Measurements from ENCODE around the gene FBH1.
"Not testable (repeated sequence)": the region's sequence is repeated elsewhere in the genome, so short reads cannot be mapped to it uniquely, and the experiment has no call there.

Gene FBH1

DNA sequence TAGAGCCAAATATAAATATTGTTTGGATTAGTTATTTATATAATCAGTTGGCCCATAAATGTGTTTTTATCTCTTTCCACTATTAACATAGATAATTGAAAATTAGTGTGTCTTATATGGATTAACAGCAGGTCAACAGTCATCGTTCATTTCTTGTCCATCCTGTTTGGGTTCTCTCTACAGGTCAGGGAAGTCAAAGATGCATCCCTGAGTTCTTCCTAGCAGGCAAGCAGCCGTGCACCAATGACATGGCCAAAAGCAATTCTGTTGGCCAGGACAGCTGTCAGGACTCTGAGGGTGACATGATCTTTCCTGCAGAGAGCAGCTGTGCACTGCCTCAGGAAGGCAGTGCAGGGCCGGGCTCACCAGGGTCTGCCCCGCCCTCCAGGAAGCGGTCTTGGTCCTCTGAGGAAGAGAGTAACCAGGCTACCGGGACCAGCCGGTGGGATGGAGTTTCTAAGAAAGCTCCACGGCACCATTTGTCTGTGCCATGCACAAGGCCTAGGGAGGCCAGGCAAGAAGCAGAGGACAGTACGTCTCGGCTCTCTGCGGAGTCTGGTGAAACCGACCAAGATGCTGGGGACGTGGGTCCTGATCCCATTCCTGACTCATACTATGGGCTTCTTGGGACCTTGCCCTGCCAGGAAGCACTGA lies 15.9 kb downstream of the FBH1 start:
- H3K4me3 ChIP-seq (ENCODE audit: low read length): no peak overlapping the region
- TF ChIP-seq, protein P1, sequence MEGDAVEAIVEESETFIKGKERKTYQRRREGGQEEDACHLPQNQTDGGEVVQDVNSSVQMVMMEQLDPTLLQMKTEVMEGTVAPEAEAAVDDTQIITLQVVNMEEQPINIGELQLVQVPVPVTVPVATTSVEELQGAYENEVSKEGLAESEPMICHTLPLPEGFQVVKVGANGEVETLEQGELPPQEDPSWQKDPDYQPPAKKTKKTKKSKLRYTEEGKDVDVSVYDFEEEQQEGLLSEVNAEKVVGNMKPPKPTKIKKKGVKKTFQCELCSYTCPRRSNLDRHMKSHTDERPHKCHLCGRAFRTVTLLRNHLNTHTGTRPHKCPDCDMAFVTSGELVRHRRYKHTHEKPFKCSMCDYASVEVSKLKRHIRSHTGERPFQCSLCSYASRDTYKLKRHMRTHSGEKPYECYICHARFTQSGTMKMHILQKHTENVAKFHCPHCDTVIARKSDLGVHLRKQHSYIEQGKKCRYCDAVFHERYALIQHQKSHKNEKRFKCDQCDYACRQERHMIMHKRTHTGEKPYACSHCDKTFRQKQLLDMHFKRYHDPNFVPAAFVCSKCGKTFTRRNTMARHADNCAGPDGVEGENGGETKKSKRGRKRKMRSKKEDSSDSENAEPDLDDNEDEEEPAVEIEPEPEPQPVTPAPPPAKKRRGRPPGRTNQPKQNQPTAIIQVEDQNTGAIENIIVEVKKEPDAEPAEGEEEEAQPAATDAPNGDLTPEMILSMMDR (IDR thresholded peaks at IDR 0.05; ENCODE audit: insufficient read depth, low read depth, low read length, missing control alignments): no peak
- no peak for DNase-seq (ENCODE audit: low read depth)

DNA sequence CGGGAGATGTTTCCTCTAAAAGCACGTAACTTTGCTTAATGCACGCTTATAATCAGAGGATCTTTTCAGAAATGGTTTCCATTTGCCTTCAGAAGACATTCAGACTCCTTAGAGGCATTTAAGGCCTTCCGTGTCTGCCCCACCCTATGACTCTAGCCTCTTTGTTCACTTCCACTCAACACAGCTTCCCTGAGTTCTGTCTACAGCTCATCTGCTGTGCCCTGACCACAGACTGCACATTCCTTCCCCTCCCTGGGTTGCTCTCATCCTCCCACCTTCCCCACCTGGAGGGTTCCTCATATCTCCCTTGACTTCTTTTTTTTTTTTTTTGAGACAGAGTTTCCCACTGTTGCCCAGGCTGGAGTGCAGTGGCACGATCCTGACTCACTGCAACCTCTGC lies 16.6 kb downstream of the FBH1 start:
- H3K4me3 ChIP-seq (ENCODE audit: low read length): no peak overlapping the region
- peak; percentile 65 for DNase-seq (ENCODE audit: low read depth)
- TF ChIP-seq, protein P1 (IDR thresholded peaks at IDR 0.05; ENCODE audit: insufficient read depth, low read depth, low read length, missing control alignments): no peak

DNA sequence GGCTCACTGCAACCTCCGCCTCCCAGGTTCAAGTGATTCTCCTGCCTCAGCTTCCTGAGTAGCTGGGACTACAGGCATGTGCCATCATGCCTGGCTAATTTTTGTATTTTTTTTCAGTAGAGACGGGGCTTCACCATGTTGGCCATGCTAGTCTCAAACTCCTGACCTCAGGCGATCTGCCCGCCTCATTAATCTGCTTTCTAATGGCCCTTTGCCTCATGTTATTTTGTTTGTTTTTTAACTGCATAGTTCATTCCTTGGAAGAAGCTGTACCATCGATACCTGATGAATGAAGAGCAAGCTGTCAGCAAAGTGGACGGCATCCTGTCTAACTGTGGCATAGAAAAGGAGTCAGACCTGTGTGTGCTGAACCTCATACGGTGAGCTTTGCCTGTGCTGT lies 18.6 kb downstream of the FBH1 start:
- not testable (repeated sequence) for H3K4me3 ChIP-seq (ENCODE audit: low read length); DNase-seq (ENCODE audit: low read depth)

DNA sequence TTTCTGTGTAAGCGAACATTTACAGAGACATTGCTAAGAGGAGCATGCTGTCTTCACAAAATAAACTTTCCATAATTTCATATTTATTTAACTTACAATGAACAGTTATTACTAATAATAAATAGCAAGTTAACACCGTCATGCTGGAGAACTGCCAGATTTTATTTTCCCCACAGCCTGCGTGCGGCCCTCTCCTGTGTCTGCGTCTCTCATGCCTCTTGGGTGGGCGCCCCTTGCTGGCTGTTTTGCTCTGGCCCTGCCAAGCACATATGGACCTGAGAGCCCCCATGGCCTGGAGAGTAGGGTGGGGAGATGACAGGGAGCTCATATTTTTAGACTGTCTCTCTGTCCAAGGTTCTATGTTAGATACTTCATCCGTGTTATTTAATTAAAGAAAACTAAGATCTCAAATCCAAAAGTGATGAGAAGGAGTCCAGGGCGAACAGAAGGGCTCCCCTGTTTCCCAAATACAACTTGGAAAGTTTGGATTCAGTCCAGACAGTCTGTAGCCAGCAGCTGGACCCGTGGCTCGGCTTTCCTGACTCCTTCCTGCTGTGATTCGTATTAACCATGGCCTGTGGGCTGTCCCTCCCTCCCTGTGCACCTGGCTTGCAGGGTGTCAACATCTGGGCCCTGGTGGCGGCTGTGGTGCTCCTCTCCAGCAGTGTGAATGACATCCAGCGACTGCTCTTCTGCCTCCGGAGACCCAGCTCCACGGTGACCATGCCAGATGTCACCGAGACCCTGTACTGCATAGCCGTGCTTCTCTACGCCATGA lies 20.5 kb downstream of the FBH1 start:
- no peak for DNase-seq (ENCODE audit: low read depth)
- TF ChIP-seq, protein P1 (IDR thresholded peaks at IDR 0.05; ENCODE audit: insufficient read depth, low read depth, low read length, missing control alignments): no peak
- no peak overlapping the region for H3K4me3 ChIP-seq (ENCODE audit: low read length)

DNA sequence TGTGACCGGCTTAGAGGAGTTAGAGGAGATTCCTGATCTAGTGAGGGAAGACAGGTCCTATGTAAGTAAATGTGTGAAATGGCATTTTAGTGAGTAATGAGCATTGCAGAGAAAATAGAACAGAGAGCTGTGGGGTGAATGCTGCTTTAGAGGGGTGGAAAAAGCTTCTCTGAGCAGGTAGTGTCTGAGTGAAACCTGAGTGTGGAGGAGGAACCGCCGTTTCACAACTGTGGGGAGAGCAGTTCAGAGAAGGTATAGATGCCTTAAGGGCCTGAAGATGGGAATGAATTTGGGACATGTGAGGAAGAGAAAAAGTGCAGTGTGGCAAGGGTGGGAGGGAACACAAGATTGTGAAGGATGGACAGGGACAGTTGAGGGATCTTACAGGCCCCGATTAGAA lies 21.6 kb downstream of the FBH1 start:
- no peak for DNase-seq (ENCODE audit: low read depth)
- TF ChIP-seq, protein P1 (IDR thresholded peaks at IDR 0.05; ENCODE audit: insufficient read depth, low read depth, low read length, missing control alignments): no peak
- no peak overlapping the region for H3K4me3 ChIP-seq (ENCODE audit: low read length)

DNA sequence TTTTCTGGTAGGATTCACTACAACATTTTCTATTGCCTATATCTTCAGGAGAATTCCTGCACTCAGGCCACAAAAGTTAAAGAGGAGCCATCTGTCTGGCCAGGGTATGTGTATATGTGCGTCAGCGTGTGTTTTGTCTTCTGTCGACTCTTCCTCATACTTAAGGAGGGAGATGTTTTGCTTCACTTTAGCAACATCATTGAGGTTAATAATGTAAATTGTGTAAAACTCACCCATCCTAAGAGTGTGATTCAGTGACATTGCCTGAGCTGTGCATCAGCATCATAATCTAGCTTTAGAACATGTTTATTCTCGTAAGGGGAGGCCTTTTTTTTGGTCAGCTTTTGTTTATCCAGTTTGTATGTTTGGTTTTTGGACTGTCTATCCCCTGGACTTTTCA lies 23.7 kb downstream of the FBH1 start:
- TF ChIP-seq, protein P1 (IDR thresholded peaks at IDR 0.05; ENCODE audit: insufficient read depth, low read depth, low read length, missing control alignments): no peak
- no peak overlapping the region for H3K4me3 ChIP-seq (ENCODE audit: low read length)

DNA sequence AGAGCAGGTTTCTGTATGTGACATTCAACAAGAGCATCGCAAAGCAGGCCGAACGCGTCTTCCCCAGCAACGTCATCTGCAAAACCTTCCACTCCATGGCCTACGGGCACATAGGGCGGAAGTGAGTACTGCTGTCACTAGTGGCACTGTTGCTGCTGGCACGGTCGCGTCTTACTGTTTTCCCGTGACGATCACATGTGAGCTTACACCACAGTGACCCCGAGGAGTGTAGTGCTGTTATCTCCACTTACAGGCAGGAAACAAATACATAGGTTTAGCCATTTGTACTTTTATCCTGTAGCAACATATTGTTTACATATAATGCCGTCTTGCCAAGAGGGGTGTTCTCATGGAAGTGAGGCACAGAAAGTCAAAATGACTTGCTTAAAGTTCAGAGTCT lies 25.4 kb downstream of the FBH1 start:
- no peak for DNase-seq (ENCODE audit: low read depth)
- TF ChIP-seq, protein P1 (IDR thresholded peaks at IDR 0.05; ENCODE audit: insufficient read depth, low read depth, low read length, missing control alignments): no peak
- no peak overlapping the region for H3K4me3 ChIP-seq (ENCODE audit: low read length)

More for the DNA sequence above, 23.7 kb downstream of the FBH1 start:
- DNase-seq (ENCODE audit: low read depth): no peak

All from epithelial cell of esophagus (primary cell).